Keratinocyte (primary cell): ENCODE results near the gene NLGN3. TPM values are rescaled to one million over a fixed set of nuclear protein-coding genes. Genes with fewer than 3 reads are reported as not detected.

Experiments used
- DNase-seq: peaks from one replicate; pipeline ENCODE4 v3.0.0-alpha.2; 2011; ENCODE audit warnings: low read depth, missing footprints, low spot score
- FAIRE-seq: peaks from 2 replicates; lab custom pipeline; 2011; peaks lifted over from hg19 to GRCh38; lab: Jason Lieb, UNC
- H2AFZ ChIP-seq: 2 replicates; pipeline ENCODE4 v1.6.0; 2012; ENCODE audit warnings: low read length, control low read depth, inconsistent platforms; ENCODE audit not compliant: control insufficient read depth
- H3K27ac ChIP-seq: 2 replicates; pipeline ENCODE4 v1.5.1; 2011; ENCODE audit warnings: low read length; ENCODE audit not compliant: control insufficient read depth, insufficient read depth
- H3K27me3 ChIP-seq: 3 replicates; pipeline ENCODE4 v1.6.0; 2011; ENCODE audit warnings: low read length; ENCODE audit not compliant: control insufficient read depth, insufficient read depth; ENCODE audit errors: extremely low read depth
- H3K36me3 ChIP-seq, 2 experiments: 2 replicates in 1 of 2; 3 replicates in 1 of 2; pipeline ENCODE4 v1.5.1; 2011; ENCODE audit warnings: low read length in 2 of 2, mild to moderate bottlenecking in 1 of 2; ENCODE audit not compliant: control insufficient read depth in 2 of 2, insufficient read depth in 2 of 2; ENCODE audit errors: extremely low read depth in 1 of 2
- H3K4me1 ChIP-seq: 3 replicates; pipeline ENCODE4 v1.5.1; 2011; ENCODE audit warnings: low read length; ENCODE audit not compliant: control insufficient read depth, insufficient read depth; ENCODE audit errors: extremely low read depth
- H3K4me2 ChIP-seq: 3 replicates; pipeline ENCODE4 v1.6.0; 2011; ENCODE audit warnings: low read depth, low read length; ENCODE audit not compliant: control insufficient read depth, insufficient read depth; ENCODE audit errors: extremely low read depth
- H3K4me3 ChIP-seq, 3 experiments: fragments of 200-600 bp in 1 of 3; sonication (generic) in 1 of 3; 2 replicates in 2 of 3; 3 replicates in 1 of 3; pipeline ENCODE4 v1.5.1; 2011 to 2016; ENCODE audit warnings: low read length in 3 of 3, mild to moderate bottlenecking in 3 of 3, control low read depth in 2 of 3, inconsistent platforms in 1 of 3, low read depth in 1 of 3, mixed read lengths in 1 of 3, mixed run types in 1 of 3, moderate library complexity in 1 of 3; ENCODE audit not compliant: control insufficient read depth in 2 of 3, insufficient read depth in 2 of 3; ENCODE audit errors: extremely low read depth in 1 of 3
- H3K79me2 ChIP-seq: 2 replicates; pipeline ENCODE4 v1.6.0; 2012; ENCODE audit warnings: low read length; ENCODE audit not compliant: control insufficient read depth, insufficient read depth
- H3K9ac ChIP-seq: 3 replicates; pipeline ENCODE4 v1.6.0; 2011; ENCODE audit warnings: low read length; ENCODE audit not compliant: control insufficient read depth, insufficient read depth; ENCODE audit errors: extremely low read depth
- H3K9me1 ChIP-seq: 3 replicates; pipeline ENCODE4 v1.6.0; 2011; ENCODE audit warnings: low read length; ENCODE audit not compliant: control insufficient read depth, insufficient read depth; ENCODE audit errors: extremely low read depth
- H3K9me3 ChIP-seq: 2 replicates; pipeline ENCODE4 v1.5.1; 2012; ENCODE audit warnings: low read depth, low read length; ENCODE audit not compliant: control insufficient read depth
- H4K20me1 ChIP-seq: 3 replicates; pipeline ENCODE4 v1.6.0; 2011; ENCODE audit warnings: low read length; ENCODE audit not compliant: control insufficient read depth, insufficient read depth; ENCODE audit errors: extremely low read depth
- CTCF ChIP-seq, 3 experiments: IDR thresholded peaks in 1 of 3; conservative IDR thresholded peaks in 1 of 3; optimal IDR thresholded peaks in 1 of 3; 2 replicates in 2 of 3; 3 replicates in 1 of 3; pipeline versions ENCODE3 to v1.5.1; 2011; ENCODE audit warnings: low read length in 3 of 3, mild to moderate bottlenecking in 3 of 3, moderate library complexity in 2 of 3, control low read depth in 1 of 3, inconsistent platforms in 1 of 3; ENCODE audit not compliant: insufficient read depth in 2 of 3; ENCODE audit errors: extremely low read depth in 1 of 3
- EZH2 ChIP-seq: IDR thresholded peaks from one replicate; pipeline ENCODE4 v1.6.1; 2012; ENCODE audit warnings: inconsistent platforms, mild to moderate bottlenecking, low read length, moderate library complexity
- dilution Hi-C: fragments of 300-500 bp; cut with MboI; formaldehyde crosslinking; loops from one replicate; pipeline ENCODE4 v1.7.0; 2020; ENCODE audit warnings: low sequenced_read_pairs; ENCODE audit not compliant: extremely low pct_ligation_motif_present
- polyA plus RNA-seq, 5 experiments: library from polyadenylated mRNA; depleted of rRNA in 3 of 5; stranded (reverse) in 3 of 5; stranded (forward) in 1 of 5; unstranded in 1 of 5; fragments of >200 nt; gene quantifications; 1 replicate in 1 of 5; 2 replicates in 3 of 5; 3 replicates in 1 of 5; pipeline versions ENCODE4 v1.2.1 to v1.2.3, GENCODE V29; 2011 to 2012; ENCODE audit warnings: missing spikeins in 2 of 5, low read depth in 1 of 5, low replicate concordance in 1 of 5

NLGN3 gene
- polyA plus RNA-seq, 1 donor (not counting 4 experiments of a cell fraction or from before 2014, with no cell fraction given): 0.05 TPM

GRCh38 chrX:71198066-71198465 lies 53.4 kb downstream of the NLGN3 start:
- Histone ChIP-seq H2AFZ (no peak overlapping the region), H3K9me1 (no peaks in the 10 kb centered on the region), H3K4me3 (no peak overlapping the region), H3K27me3 (no peaks in the 10 kb centered on the region), H4K20me1 (no peaks in the 10 kb centered on the region), H3K27ac (no peak overlapping the region), H3K79me2 (no peaks in the 10 kb centered on the region), H3K36me3 (no peaks in the 10 kb centered on the region), H3K4me1 (no peaks in the 10 kb centered on the region), H3K9me3 (no peaks in the 10 kb centered on the region), H3K9ac (no peak overlapping the region), H3K4me2 (no peak overlapping the region)
- FAIRE-seq: no peak
- no peak for DNase-seq
- dilution Hi-C loops: no loop called here
- TF ChIP-seq EZH2: no peak
- TF ChIP-seq CTCF (optimal IDR thresholded peaks at IDR 0.05 in 1 of 3, IDR thresholded peaks at IDR 0.05 in 1 of 3, conservative IDR thresholded peaks at IDR 0.05 in 1 of 3; ENCODE audit: extremely low read depth in 1 of 3, insufficient read depth in 2 of 3, low read length in 3 of 3): no peak

DNA sequence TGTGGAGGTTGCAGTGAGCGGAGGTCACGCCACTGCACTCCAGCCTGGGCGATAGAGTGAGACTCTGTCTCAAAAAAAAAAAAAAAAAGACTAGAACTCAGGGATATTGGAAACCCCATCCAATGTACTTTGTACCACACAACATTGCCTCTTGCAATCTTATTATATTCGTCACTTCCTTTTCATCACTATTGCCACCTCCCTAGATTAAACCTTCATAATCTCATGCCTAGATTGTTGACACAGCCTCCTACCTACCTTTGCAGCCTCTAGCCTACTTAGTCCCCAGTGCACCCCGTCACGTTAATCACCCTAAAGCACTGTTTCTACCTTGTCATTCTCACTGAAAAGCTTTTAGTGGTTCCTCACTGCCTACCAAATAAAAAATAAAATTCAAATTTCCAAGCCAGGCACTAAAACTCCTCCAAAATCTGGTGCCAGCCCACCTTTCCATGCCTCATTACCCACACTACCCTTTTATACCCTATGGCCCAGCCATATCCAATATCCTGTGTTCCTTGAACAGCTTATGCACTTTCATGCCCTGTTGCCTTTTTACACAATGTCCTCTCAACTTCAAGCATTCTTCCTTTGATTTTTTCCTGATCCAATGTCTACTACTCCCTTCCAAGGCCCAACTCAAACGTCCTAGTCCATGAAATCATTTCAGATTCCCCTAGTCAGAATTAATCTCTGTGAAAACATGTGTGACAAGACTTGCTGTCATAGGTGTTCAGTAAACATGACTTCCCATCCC lies 54.8 kb downstream of the NLGN3 start:
- Histone ChIP-seq H3K9me3 (no peaks in the 10 kb centered on the region), H3K4me3 (no peak overlapping the region), H3K27ac (no peak overlapping the region), H2AFZ (no peak overlapping the region), H3K4me2 (no peak overlapping the region), H4K20me1 (no peaks in the 10 kb centered on the region), H3K79me2 (no peaks in the 10 kb centered on the region), H3K36me3 (no peaks in the 10 kb centered on the region), H3K4me1 (no peaks in the 10 kb centered on the region), H3K9me1 (no peaks in the 10 kb centered on the region), H3K27me3 (no peaks in the 10 kb centered on the region), H3K9ac (no peak overlapping the region)
- DNase-seq (no peak), FAIRE-seq (no peak)
- dilution Hi-C loops: no loop called here
- no peak for TF ChIP-seq CTCF (optimal IDR thresholded peaks at IDR 0.05 in 1 of 3, IDR thresholded peaks at IDR 0.05 in 1 of 3, conservative IDR thresholded peaks at IDR 0.05 in 1 of 3; ENCODE audit: extremely low read depth in 1 of 3, insufficient read depth in 2 of 3, low read length in 3 of 3)
- no peak for TF ChIP-seq EZH2
